GM12892 (cell line): ENCODE measurements around the gene ATAD3B.

ENCODE experiments used
- DNase-seq: peaks from one replicate; pipeline ENCODE4 v3.0.0; 2011; ENCODE audit not compliant: insufficient read length
- FAIRE-seq: peaks from 2 replicates; lab custom pipeline; 2011; peaks lifted over from hg19 to GRCh38; lab: Jason Lieb, UNC
- POLR2A ChIP-seq: IDR thresholded peaks from 2 replicates; pipeline ENCODE4 v1.6.1; 2011; ENCODE audit warnings: low read depth, low read length, control low read depth
- POLR2AphosphoS5 ChIP-seq: IDR thresholded peaks from 2 replicates; pipeline ENCODE4 v1.6.1; 2011; ENCODE audit warnings: low read depth, low read length, control low read depth
- TAF1 ChIP-seq: IDR thresholded peaks from 2 replicates; pipeline ENCODE4 v1.6.1; 2011; ENCODE audit warnings: low read depth, mild to moderate bottlenecking, control low read depth, low read length, borderline replicate concordance

ATAD3B gene

GRCh38 chr1:1435911-1436629 is 35.5 kb upstream of the ATAD3B start:
- no peak for TF ChIP-seq POLR2AphosphoS5
- no peak for TF ChIP-seq TAF1
- TF ChIP-seq POLR2A, result no peak

GRCh38 chr1:1436630-1437032 is 34.9 kb upstream of the ATAD3B start:
- FAIRE-seq, result no peak

More at GRCh38 chr1:1435911-1436629, 35.5 kb upstream of the ATAD3B start:
- FAIRE-seq (no peak), DNase-seq (peak; percentile 31)

DNA sequence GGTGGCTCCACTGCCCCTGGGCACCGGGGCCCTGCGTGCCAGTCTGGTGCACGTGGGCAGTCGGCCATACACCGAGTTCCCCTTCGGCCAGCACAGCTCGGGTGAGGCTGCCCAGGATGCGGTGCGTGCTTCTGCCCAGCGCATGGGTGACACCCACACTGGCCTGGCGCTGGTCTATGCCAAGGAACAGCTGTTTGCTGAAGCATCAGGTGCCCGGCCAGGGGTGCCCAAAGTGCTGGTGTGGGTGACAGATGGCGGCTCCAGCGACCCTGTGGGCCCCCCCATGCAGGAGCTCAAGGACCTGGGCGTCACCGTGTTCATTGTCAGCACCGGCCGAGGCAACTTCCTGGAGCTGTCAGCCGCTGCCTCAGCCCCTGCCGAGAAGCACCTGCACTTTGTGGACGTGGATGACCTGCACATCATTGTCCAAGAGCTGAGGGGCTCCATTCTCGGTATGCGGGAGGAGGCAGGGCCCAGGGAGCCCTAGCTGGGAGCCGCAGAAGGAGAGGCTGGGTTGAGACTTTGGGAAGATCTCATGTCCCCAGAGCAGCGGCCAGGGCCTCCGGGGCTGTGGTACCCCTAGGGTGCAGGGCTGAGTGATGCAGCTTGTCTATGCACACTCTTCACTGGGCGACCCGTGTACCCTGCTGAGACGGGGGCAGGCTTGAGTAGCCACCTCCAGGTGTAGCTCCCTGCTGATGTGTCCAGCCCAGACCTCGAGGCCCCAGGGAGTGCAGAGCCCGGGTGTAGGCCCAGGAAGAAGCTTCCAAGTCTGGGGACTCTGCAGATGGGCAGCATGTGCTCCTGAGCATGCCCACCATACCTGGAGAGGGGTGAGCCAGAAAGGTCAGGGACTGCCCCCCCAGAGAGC is 34.3 kb upstream of the ATAD3B start:
- no peak for FAIRE-seq
- TF ChIP-seq POLR2A, result no peak
- no peak for TF ChIP-seq TAF1
- no peak for TF ChIP-seq POLR2AphosphoS5
- no peak for DNase-seq

More at GRCh38 chr1:1436630-1437032, 34.9 kb upstream of the ATAD3B start:
- no peak for TF ChIP-seq TAF1
- no peak for TF ChIP-seq POLR2AphosphoS5
- no peak for TF ChIP-seq POLR2A
- DNase-seq, result no peak

GRCh38 chr1:1437904-1438376 is 33.6 kb upstream of the ATAD3B start:
- TF ChIP-seq POLR2A, result no peak
- no peak for TF ChIP-seq TAF1
- no peak for TF ChIP-seq POLR2AphosphoS5
- FAIRE-seq (no peak), DNase-seq (peak; percentile 41)

DNA sequence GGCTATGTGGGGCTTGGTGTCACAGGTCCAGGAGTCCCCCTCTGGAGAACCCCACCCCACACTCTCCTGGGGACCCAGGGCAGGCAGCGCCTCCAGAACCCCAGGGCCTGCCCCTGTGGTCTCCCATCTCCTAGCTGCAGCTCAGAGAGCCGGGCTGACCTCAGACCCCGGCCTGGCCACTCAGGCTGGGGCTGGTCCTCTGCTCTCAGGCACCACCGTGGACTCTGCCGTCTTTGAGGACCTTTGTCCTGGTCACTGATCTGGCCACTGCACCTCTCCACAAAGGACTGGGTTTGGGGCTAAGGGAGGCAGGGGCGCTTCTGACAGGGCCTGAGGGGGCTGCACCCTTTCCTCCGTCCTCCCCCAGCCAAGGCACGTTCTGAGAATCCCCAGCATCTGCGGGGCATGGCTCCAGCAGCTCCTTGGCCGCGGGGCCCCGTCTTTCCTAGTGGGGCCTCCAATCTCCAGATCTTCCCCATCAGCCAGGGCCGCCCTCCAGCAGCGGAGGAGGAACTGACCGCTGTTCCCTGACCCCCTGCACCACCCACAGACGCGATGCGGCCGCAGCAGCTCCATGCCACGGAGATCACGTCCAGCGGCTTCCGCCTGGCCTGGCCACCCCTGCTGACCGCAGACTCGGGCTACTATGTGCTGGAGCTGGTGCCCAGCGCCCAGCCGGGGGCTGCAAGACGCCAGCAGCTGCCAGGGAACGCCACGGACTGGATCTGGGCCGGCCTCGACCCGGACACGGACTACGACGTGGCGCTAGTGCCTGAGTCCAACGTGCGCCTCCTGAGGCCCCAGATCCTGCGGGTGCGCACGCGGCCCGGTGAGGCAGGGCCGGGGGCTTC is 32.8 kb upstream of the ATAD3B start:
- DNase-seq, result no peak
- FAIRE-seq, result no peak
- TF ChIP-seq TAF1, result no peak

DNA sequence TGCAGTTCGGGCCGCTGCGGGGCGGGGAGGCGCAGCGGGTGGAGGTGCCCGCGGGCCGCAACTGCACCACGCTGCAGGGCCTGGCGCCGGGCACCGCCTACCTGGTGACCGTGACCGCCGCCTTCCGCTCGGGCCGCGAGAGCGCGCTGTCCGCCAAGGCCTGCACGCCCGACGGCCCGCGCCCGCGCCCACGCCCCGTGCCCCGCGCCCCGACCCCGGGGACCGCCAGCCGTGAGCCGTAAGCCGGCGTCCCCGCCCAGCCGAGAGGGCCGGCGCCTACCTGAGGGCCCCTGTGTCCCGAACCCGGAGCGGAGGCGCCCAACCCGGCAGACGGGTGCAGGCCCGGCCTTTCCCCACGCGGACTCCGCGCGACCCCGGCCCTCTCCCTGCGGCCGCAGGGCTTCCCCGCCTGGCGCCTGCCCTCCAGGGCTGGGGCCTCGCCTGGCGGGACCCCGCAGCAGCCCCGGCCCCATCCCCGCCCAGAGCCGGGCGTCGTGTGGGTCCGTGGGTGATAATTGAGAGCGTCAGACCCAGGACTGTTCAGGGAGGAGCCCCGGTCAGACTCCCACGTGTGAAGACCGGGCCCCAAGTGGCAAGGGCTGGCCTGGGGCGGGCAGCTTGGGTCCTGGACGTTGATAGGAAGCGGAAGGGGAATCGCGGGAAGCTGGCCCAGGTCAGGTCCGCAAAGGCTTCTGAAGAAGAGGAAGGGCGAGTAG is 31.9 kb upstream of the ATAD3B start:
- TF ChIP-seq POLR2A (no peak), POLR2AphosphoS5 (no peak), TAF1 (no peak)
- DNase-seq (no peak), FAIRE-seq (no peak)

- DNase-seq, result peak; percentile 31
- no peak for FAIRE-seq
These were observed 31.1 kb upstream of the ATAD3B start for GRCh38 chr1:1440262-1441001.

DNA sequence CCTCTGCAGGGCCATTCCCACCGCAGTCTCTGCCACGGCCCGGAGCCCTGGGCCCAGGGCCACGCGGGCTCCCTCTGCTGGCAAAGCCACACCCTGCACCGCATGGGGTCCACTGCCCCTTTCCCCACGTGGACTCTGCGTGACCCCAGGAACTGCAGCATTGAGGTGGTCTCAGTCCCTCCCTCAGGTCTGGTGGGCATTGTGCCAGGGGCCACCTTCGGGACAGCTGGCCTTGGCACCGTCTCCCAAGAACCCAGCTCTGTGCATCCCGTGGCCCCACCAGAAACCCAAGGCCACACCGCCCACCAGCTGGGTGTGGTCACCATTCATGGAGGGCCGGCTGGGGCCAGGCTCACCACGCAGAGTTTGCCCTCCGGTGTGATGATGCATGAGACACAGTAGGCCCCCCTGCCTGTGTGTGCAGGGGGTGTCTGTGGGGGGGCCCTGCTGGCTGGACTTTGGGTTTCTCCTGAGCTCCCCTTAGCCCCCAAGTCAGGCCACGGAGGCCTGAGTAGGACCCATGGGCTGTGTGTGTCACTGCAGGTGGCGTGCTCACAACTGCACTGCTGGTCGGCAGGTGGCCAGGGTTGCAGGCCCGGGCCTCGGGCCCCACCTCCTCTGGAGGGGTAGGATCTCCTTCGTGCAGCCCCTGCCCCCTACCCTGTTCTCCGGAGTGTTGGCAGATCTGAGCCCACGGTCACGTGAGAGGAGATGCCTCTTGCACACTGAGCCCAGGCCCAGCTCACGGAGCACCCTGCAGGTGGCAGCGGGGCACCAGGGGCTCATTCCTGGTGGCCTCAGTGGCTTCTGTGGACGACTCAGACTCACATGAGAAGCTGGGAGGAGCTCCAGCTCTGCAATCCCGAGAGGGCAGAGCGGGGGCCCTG is 30.3 kb upstream of the ATAD3B start:
- no peak for TF ChIP-seq TAF1
- TF ChIP-seq POLR2A, result no peak
- TF ChIP-seq POLR2AphosphoS5, result no peak
- FAIRE-seq (peak; percentile 78), DNase-seq (peak; percentile 94)

More at GRCh38 chr1:1440262-1441001, 31.1 kb upstream of the ATAD3B start:
- TF ChIP-seq TAF1, result no peak
- no peak for TF ChIP-seq POLR2A
- no peak for TF ChIP-seq POLR2AphosphoS5
